BE2C (cell line): Measurements from ENCODE around the gene YEATS2.

Experiments used
- DNase-seq: peaks from one replicate; pipeline ENCODE4 v3.0.0-alpha.2; 2020
- H3K27me3 ChIP-seq: fragments of 250-450 bp; sonication (Bioruptor Pico); 2 replicates; pipeline ENCODE4 v1.5.1; 2020; ENCODE audit warnings: mild to moderate bottlenecking
- H3K36me3 ChIP-seq: fragments of 250-450 bp; sonication (Bioruptor Pico); 2 replicates; pipeline ENCODE4 v1.5.1; 2020; ENCODE audit warnings: mild to moderate bottlenecking
- H3K4me1 ChIP-seq: fragments of 250-450 bp; sonication (Bioruptor Pico); 2 replicates; pipeline ENCODE4 v1.5.1; 2020
- H3K4me3 ChIP-seq: 2 replicates; pipeline ENCODE4 v1.5.1; 2011; ENCODE audit warnings: low read depth, low read length
- H3K9me3 ChIP-seq: fragments of 250-450 bp; sonication (Bioruptor Pico); 2 replicates; pipeline ENCODE4 v1.5.1; 2020
- CTCF ChIP-seq: IDR thresholded peaks from 2 replicates; pipeline ENCODE4 v1.5.1; 2012; ENCODE audit warnings: mild to moderate bottlenecking, low read depth, low read length

YEATS2 gene

GRCh38 chr3:183837894-183838293 is 140.3 kb downstream of the YEATS2 start:
- Histone ChIP-seq H3K36me3 (peaks cover 64% of the 10 kb centered on the region), H3K27me3 (no peaks in the 10 kb centered on the region), H3K4me1 (no peaks in the 10 kb centered on the region), H3K9me3 (no peaks in the 10 kb centered on the region), H3K4me3 (no peak overlapping the region)
- DNase-seq: no peak
- TF ChIP-seq CTCF: no peak

- H3K27me3 ChIP-seq: no peaks in the 10 kb centered on the region
- H3K4me3 ChIP-seq: no peak overlapping the region
- peaks cover 68% of the 10 kb centered on the region for H3K36me3 ChIP-seq
- no peaks in the 10 kb centered on the region for H3K4me1 ChIP-seq
- no peak for TF ChIP-seq CTCF
- H3K9me3 ChIP-seq: no peaks in the 10 kb centered on the region
- DNase-seq: no peak
Measured at GRCh38 chr3:183839751-183840150, 142.2 kb downstream of the YEATS2 start.

- H3K36me3 ChIP-seq: peaks cover 66% of the 10 kb centered on the region
- no peaks in the 10 kb centered on the region for H3K9me3 ChIP-seq
- DNase-seq: no peak
Measured at GRCh38 chr3:183844606-183845005, 147.0 kb downstream of the YEATS2 start.

GRCh38 chr3:183845090-183845489 is 147.5 kb downstream of the YEATS2 start:
- peaks cover 65% of the 10 kb centered on the region for H3K36me3 ChIP-seq
- TF ChIP-seq CTCF: no peak
- H3K27me3 ChIP-seq: no peaks in the 10 kb centered on the region

More at GRCh38 chr3:183844606-183845005, 147.0 kb downstream of the YEATS2 start:
- no peaks in the 10 kb centered on the region for H3K27me3 ChIP-seq
- no peaks in the 10 kb centered on the region for H3K4me1 ChIP-seq
- TF ChIP-seq CTCF: no peak
- H3K4me3 ChIP-seq: no peak overlapping the region

GRCh38 chr3:183845608-183846288 is 148.2 kb downstream of the YEATS2 start:
- no peak for TF ChIP-seq CTCF
- DNase-seq: no peak
- peaks cover 65% of the 10 kb centered on the region for H3K36me3 ChIP-seq

More at GRCh38 chr3:183845090-183845489, 147.5 kb downstream of the YEATS2 start:
- Histone ChIP-seq H3K9me3 (no peaks in the 10 kb centered on the region), H3K4me3 (no peak overlapping the region), H3K4me1 (no peaks in the 10 kb centered on the region)
- DNase-seq: no peak

GRCh38 chr3:183854318-183855035 is 156.9 kb downstream of the YEATS2 start:
- DNase-seq: no peak
- H3K4me3 ChIP-seq: no peak overlapping the region
- no peaks in the 10 kb centered on the region for H3K27me3 ChIP-seq
- H3K36me3 ChIP-seq: peaks cover 40% of the 10 kb centered on the region
- H3K9me3 ChIP-seq: no peaks in the 10 kb centered on the region
- no peak for TF ChIP-seq CTCF
- H3K4me1 ChIP-seq: no peaks in the 10 kb centered on the region

More at GRCh38 chr3:183845608-183846288, 148.2 kb downstream of the YEATS2 start:
- no peaks in the 10 kb centered on the region for H3K9me3 ChIP-seq
- H3K4me3 ChIP-seq: no peak overlapping the region
- H3K27me3 ChIP-seq: no peaks in the 10 kb centered on the region
- no peaks in the 10 kb centered on the region for H3K4me1 ChIP-seq
